ENCODE results near the gene EAPP. TPM values are rescaled to one million over a fixed set of nuclear protein-coding genes. Genes with fewer than 3 reads are reported as not detected.

The EAPP gene
- total and polyA plus RNA-seq, 12 donors: 26.2 to 85.1 (median 41.0) TPM

DNA sequence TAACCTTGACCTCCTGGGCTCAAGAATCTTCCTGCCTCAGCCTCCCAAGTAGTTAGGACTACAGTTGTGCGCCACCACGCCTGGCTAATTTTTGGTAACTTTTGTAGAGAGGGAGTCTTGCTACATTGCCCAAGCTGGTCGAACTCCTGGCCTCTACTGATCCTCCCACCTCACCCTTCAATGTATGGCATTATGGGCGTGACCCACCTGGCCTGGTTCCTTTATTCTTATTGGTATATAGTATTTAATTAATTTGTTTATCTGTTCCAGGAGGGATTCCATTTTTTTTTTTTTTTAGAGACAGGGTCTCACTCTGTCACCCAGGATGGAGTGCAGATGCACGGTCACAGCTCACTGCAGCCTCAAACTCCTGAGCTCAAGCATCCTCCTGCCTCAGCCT lies 40.9 kb upstream of the EAPP start:
- H3K27me3 ChIP-seq: no peaks in the 10 kb centered on the region
- no peak overlapping the region for H3K4me3 ChIP-seq
- H3K27ac ChIP-seq: no peak overlapping the region
- peak in 4 of 7 donors; percentile 4 to 18 (median 12) for DNase-seq
- TF ChIP-seq, protein P1, sequence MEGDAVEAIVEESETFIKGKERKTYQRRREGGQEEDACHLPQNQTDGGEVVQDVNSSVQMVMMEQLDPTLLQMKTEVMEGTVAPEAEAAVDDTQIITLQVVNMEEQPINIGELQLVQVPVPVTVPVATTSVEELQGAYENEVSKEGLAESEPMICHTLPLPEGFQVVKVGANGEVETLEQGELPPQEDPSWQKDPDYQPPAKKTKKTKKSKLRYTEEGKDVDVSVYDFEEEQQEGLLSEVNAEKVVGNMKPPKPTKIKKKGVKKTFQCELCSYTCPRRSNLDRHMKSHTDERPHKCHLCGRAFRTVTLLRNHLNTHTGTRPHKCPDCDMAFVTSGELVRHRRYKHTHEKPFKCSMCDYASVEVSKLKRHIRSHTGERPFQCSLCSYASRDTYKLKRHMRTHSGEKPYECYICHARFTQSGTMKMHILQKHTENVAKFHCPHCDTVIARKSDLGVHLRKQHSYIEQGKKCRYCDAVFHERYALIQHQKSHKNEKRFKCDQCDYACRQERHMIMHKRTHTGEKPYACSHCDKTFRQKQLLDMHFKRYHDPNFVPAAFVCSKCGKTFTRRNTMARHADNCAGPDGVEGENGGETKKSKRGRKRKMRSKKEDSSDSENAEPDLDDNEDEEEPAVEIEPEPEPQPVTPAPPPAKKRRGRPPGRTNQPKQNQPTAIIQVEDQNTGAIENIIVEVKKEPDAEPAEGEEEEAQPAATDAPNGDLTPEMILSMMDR (IDR thresholded peaks at IDR 0.05): no peak
- 96 to 98% (median 98%) methylated on average over 5 of the region's 5 CpGs for WGBS, 4 donors
- intact Hi-C loops (cut with DNase I): no loop called here
- no peaks in the 10 kb centered on the region for H3K9me3 ChIP-seq (replicated peaks in 1 of 3)
- H3K36me3 ChIP-seq (replicated peaks in 1 of 2): peaks cover 0 to 56% of the 10 kb centered on the region in 2 donors
- peaks cover 10% of the 10 kb centered on the region in 2 donors for H3K4me1 ChIP-seq (replicated peaks in 1 of 2)

DNA sequence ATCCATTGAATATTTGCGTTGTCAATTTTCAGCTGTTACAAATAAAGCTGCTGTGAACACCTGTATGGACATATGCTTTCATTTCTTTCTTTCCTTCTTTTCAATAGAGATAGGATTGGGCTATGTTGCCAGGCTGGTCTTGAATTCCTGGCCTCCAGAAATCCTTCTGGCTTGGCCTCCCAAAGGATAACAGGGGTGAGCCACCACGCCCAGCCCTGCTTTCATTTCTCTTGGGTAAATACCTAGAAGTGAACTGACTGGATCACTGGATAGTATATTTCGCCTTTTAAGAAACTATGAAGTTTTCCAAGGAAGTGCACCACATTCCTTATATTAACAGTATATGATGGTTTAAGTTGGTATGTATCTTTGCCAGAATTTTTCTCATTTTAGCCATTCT lies 32.3 kb upstream of the EAPP start:
- no peak overlapping the region for H3K27ac ChIP-seq
- DNase-seq: peak in 1 of 7 donors; percentile 0
- WGBS, 4 donors: 93 to 98% (median 97%) methylated on average over 3 of the region's 3 CpGs
- H3K4me3 ChIP-seq: no peak overlapping the region
- TF ChIP-seq, protein P1 (IDR thresholded peaks at IDR 0.05): no peak
- no peaks in the 10 kb centered on the region for H3K4me1 ChIP-seq (replicated peaks in 1 of 2)
- no peaks in the 10 kb centered on the region for H3K27me3 ChIP-seq
- intact Hi-C loops (cut with DNase I): no loop called here
- H3K36me3 ChIP-seq (replicated peaks in 1 of 2): peaks cover 0 to 83% of the 10 kb centered on the region in 2 donors
- no peaks in the 10 kb centered on the region for H3K9me3 ChIP-seq (replicated peaks in 1 of 3)

DNA sequence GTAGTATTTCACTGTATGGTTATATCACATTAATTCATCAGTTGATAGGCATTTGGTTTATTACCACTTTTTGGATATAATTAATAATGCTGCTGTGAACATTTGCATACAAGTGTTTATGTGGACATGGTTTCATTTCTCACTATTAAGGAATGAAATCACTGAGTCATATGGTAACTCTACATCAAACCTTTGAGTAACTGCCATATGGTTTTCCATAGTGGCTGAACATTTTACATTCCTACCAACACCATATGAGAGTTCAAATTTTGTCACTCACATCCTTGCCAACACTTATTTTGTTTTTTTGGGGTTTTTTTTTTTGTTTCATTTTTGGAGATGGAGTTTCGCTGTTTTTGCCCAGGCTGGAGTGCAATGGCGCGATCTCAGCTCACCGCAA lies 30.2 kb upstream of the EAPP start:
- no peaks in the 10 kb centered on the region for H3K4me1 ChIP-seq (replicated peaks in 1 of 2)
- H3K4me3 ChIP-seq: no peak overlapping the region
- intact Hi-C loops (cut with DNase I): no loop called here
- no peak overlapping the region for H3K27ac ChIP-seq
- WGBS, 4 donors: 96 to 99% (median 98%) methylated on average over 4 of the region's 4 CpGs
- H3K36me3 ChIP-seq (replicated peaks in 1 of 2): peaks cover 0 to 91% of the 10 kb centered on the region in 2 donors
- no peaks in the 10 kb centered on the region for H3K27me3 ChIP-seq
- TF ChIP-seq, protein P1 (IDR thresholded peaks at IDR 0.05): no peak
- no peak for TF ChIP-seq POLR2A (IDR thresholded peaks at IDR 0.05)
- DNase-seq: no peak
- no peaks in the 10 kb centered on the region for H3K9me3 ChIP-seq (replicated peaks in 1 of 3)

- Histone ChIP-seq H3K36me3 (replicated peaks in 1 of 2) (peaks cover 0 to 92% of the 10 kb centered on the region in 2 donors), H3K4me3 (no peak overlapping the region), H3K9me3 (replicated peaks in 1 of 3) (no peaks in the 10 kb centered on the region), H3K27me3 (no peaks in the 10 kb centered on the region), H3K4me1 (replicated peaks in 1 of 2) (no peaks in the 10 kb centered on the region), H3K27ac (no peak overlapping the region)
- DNase-seq: peak in 2 of 7 donors; percentile 7 to 9
- intact Hi-C loops (cut with DNase I): no loop called here
- WGBS, 4 donors: 93 to 96% (median 95%) methylated on average over 12 to 13 of the region's 13 CpGs
- TF ChIP-seq, protein P1 (IDR thresholded peaks at IDR 0.05): no peak
- no peak for TF ChIP-seq POLR2A (IDR thresholded peaks at IDR 0.05)
Observed at GRCh38 chr14:34568803-34569202, 29.3 kb upstream of the EAPP start.
